ENCODE measurements around the gene STPG1.

STPG1 gene

GRCh38 chr1:24338447-24338846 is 75.1 kb downstream of the STPG1 start:
- no peak for DNase-seq

DNA sequence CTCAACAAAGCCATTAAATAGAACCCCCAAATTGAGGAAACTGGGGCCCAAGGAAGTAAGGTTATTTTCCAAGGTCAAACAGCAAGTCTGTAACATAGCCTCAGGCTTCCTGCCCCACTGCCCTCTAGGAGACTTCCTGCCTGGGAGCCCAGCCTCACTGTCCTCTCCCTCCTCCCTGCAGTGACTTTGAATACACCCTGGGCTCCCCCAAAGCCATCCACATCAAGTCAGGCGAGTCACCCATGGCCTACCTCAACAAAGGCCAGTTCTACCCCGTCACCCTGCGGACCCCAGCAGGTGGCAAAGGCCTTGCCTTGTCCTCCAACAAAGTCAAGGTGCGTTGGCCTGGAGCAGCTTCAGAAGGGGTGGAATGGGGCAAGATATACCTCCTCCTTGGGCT is 76.1 kb downstream of the STPG1 start:
- DNase-seq: no peak

- DNase-seq: no peak
Measured at GRCh38 chr1:24336075-24336474, 77.5 kb downstream of the STPG1 start.

DNA sequence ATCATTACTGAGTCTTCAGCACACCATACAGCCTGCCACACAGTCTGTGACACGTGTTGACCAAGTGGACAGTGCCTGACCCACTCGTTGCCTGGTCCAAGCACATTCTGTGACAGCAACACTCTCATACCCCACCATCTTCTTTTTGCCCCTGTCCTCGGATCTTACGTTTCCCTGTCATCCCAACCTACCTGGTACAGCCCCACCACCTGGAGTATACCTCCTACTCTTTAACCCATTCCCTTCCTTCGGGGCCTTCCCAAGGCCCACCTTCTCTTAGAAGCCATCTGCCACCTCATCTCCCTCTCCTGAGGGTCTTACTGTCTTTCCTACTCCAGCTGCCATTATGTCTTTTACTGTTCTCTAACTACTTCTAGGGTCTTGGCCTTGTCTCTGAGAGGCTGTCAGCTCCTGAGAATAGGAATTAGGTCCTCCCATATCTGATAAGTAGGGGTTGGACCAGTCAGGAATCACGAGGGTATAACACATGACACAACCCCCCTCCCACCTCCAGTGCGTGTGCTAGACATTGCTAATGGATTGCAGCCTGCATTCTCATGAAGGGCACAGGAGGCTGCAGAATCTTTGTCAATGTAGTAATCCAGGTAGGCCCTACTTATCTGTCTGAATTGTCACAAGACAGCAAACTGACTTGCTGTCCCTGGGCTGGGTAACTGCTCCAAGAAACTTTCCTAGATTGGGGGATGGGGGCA is 81.5 kb downstream of the STPG1 start:
- DNase-seq: no peak

- DNase-seq: no peak
Measured at GRCh38 chr1:24329797-24330543, 83.6 kb downstream of the STPG1 start.

GRCh38 chr1:24329331-24329730 is 84.3 kb downstream of the STPG1 start:
- DNase-seq: no peak

DNA sequence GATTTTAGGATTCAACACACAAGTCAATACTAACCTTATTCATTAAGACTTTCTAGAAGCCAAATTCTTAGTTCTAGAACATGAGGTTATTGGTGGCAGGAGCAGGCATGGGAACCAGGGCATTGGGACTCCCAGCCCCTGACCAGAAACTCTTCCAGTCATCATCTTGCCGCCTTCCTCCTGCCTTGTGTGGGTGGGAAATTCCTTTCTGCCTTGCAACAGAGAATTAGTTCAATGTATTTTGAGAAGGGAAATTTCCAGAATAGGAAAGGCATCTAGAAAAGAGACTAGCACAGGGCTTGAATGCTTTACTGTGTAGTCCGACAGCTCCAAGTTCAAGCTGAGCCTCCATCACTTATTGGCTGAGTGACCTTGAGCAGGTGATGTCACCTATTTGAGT is 85.7 kb downstream of the STPG1 start:
- no peak for DNase-seq

- DNase-seq: no peak
Measured at GRCh38 chr1:24327486-24327885, 86.1 kb downstream of the STPG1 start.

GRCh38 chr1:24325587-24326449 is 87.8 kb downstream of the STPG1 start:
- DNase-seq: no peak

GRCh38 chr1:24324903-24325302 is 88.7 kb downstream of the STPG1 start:
- DNase-seq: no peak

- no peak for DNase-seq
Measured at GRCh38 chr1:24323281-24323680, 90.3 kb downstream of the STPG1 start.

- DNase-seq: no peak
Measured at GRCh38 chr1:24322470-24323177, 91.0 kb downstream of the STPG1 start.

GRCh38 chr1:24321697-24322469 is 91.7 kb downstream of the STPG1 start:
- DNase-seq: peak; percentile 66

- no peak for DNase-seq
Measured at GRCh38 chr1:24321126-24321525, 92.5 kb downstream of the STPG1 start.

GRCh38 chr1:24319962-24320361 is 93.6 kb downstream of the STPG1 start:
- no peak for DNase-seq

DNA sequence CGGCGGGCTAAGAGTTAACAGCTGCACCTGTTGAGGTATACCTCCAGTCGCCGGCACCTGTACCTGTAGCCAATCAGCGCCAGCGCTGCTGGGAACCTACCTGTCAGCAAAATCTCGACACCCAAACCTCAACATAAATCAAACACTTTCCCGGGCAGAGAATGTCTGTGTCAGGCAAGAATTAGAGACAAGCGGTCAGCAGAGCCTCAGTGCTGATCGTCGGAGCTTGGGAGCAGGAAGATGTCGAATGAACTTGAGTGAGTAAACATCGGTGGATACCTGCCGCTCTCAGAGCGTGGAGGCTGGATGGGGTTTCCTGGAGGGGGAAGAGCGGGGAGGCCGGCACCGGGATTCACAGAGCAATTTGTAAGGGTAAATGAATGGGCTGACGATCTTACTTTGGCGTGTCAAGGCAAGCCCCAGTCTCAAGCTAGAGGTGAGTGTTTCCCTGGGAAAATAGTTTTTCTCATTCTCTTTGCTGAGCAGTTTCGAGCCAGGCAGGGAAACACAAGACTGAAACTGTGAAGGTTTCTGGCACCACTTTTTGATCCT is 94.2 kb downstream of the STPG1 start, which contains the start of gene GRHL3:
Gene GRHL3 (plus strand): TSS at position 46 of the 552 bp plus-strand sequence. CDS start 195 bp downstream, at position 241.
- no peak for DNase-seq

- DNase-seq: no peak
Measured at GRCh38 chr1:24318615-24319311, 94.8 kb downstream of the STPG1 start.

- DNase-seq: no peak
Measured at GRCh38 chr1:24317956-24318614, 95.5 kb downstream of the STPG1 start.

DNA sequence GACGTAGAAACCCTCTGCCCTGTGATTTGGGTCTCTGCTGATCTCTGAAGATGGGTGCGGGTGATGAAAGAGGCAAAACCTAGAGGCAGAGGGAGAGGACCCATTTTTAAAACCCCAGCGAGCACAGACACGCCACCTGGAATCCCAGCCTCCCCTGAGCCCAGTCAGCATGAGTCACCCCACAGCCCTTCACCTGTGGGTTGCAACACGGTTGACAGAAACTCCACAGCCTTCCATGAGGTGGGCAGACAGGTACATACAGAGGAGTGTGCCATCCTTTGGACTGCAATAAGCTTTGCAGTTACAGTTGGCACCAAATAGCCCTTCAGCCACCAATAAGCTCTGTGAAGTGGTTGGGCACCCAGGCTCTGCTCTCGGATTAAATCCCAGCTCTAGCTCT is 96.5 kb downstream of the STPG1 start:
- DNase-seq: no peak

DNA sequence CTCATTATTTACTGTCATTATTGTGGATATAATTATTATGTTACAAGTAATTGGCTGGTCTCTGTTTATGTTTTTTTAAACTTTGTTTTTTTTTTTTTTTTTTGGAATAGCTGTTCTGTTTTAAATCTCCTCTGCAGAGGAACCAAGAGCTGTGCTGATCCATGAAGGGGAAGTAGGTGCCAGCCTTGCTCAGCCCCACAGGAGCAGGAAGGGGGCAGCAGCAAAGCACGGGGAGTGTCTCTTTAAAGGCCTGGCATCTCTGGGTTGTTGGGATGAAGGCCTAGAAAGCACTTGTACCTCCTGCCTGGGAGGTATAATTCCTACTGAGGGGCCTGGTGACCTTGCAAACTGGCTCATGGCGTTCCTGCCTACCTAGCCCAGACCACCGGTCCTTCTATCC is 96.9 kb downstream of the STPG1 start:
- no peak for DNase-seq

All from stimulated activated CD4-positive, alpha-beta T cell treated with anti-CD3 and anti-CD28 coated beads, Interleukin-4, amount 100 ng/mL, for 1 hour (primary cell).